GM12891 (cell line): ENCODE data around the gene GATAD2A.

Experiments
- POLR2A ChIP-seq: IDR thresholded peaks from 2 replicates; pipeline ENCODE4 v1.6.1; 2011; ENCODE audit warnings: low read depth, low read length, control low read depth
- POLR2AphosphoS5 ChIP-seq: IDR thresholded peaks from 2 replicates; pipeline ENCODE4 v1.6.1; 2011; ENCODE audit warnings: low read depth, low read length, control low read depth
- SPI1 ChIP-seq: IDR thresholded peaks from 2 replicates; pipeline ENCODE4 v1.6.1; 2011; ENCODE audit warnings: low read depth, low read length, control low read depth

- TF ChIP-seq POLR2A (no peak), POLR2AphosphoS5 (no peak), SPI1 (no peak)
Observed at GRCh38 chr19:19409631-19410030, 4.2 kb downstream of the GATAD2A start.
